ENCODE measurements around the gene FRMD8. TPM values are rescaled to one million over a fixed set of nuclear protein-coding genes. Genes with fewer than 3 reads are reported as not detected.

The FRMD8 gene
- total RNA-seq, 2 donors from 2014 or later = 29.2 to 37.5 TPM

GRCh38 chr11:65416341-65416824 is 29.9 kb downstream of the FRMD8 start:
- peak overlapping the region; percentile 100 for H3K27ac Mint-ChIP-seq
- H3K9me3 ChIP-seq (ENCODE audit: control insufficient read depth, low read length, poor library complexity, severe bottlenecking) = no peaks in the 10 kb centered on the region
- DNase-seq (peak; percentile 83 to 93 (median 85)), ATAC-seq (peak; percentile 64)
- H3K4me3 Mint-ChIP-seq = peak overlapping the region; percentile 100
- H3K4me1 Mint-ChIP-seq = peaks cover 48% of the 10 kb centered on the region
- no peaks in the 10 kb centered on the region for H3K27me3 Mint-ChIP-seq
- H3K36me3 Mint-ChIP-seq (ENCODE audit: low read depth) = no peaks in the 10 kb centered on the region

- no peaks in the 10 kb centered on the region for H3K9me3 ChIP-seq (ENCODE audit: control insufficient read depth, low read length, poor library complexity, severe bottlenecking)
- no peaks in the 10 kb centered on the region for H3K36me3 Mint-ChIP-seq (ENCODE audit: low read depth)
- ATAC-seq = no peak
- no peak for DNase-seq
- peak overlapping the region; percentile 100 for H3K27ac Mint-ChIP-seq
- peaks cover 51% of the 10 kb centered on the region for H3K4me1 Mint-ChIP-seq
- no peaks in the 10 kb centered on the region for H3K27me3 Mint-ChIP-seq
- peak overlapping the region; percentile 100 for H3K4me3 Mint-ChIP-seq
Measured at GRCh38 chr11:65416841-65417701, 30.6 kb downstream of the FRMD8 start.

GRCh38 chr11:65417702-65418430 is 31.4 kb downstream of the FRMD8 start:
- peaks cover 57% of the 10 kb centered on the region for H3K4me1 Mint-ChIP-seq
- DNase-seq = no peak
- peak overlapping the region; percentile 100 for H3K27ac Mint-ChIP-seq
- no peaks in the 10 kb centered on the region for H3K9me3 ChIP-seq (ENCODE audit: control insufficient read depth, low read length, poor library complexity, severe bottlenecking)
- ATAC-seq = no peak
- H3K27me3 Mint-ChIP-seq = no peaks in the 10 kb centered on the region
- peaks cover 4% of the 10 kb centered on the region for H3K36me3 Mint-ChIP-seq (ENCODE audit: low read depth)
- peak overlapping the region; percentile 100 for H3K4me3 Mint-ChIP-seq

GRCh38 chr11:65418431-65418680 is 31.9 kb downstream of the FRMD8 start:
- DNase-seq (no peak), ATAC-seq (no peak)
- no peaks in the 10 kb centered on the region for H3K27me3 Mint-ChIP-seq
- H3K9me3 ChIP-seq (ENCODE audit: control insufficient read depth, low read length, poor library complexity, severe bottlenecking) = no peaks in the 10 kb centered on the region
- peak overlapping the region; percentile 100 for H3K27ac Mint-ChIP-seq
- H3K4me3 Mint-ChIP-seq = peak overlapping the region; percentile 100
- H3K4me1 Mint-ChIP-seq = peaks cover 58% of the 10 kb centered on the region
- H3K36me3 Mint-ChIP-seq (ENCODE audit: low read depth) = peaks cover 6% of the 10 kb centered on the region

GRCh38 chr11:65418681-65419459 is 32.4 kb downstream of the FRMD8 start:
- Mint-ChIP-seq H3K4me1 (peaks cover 61% of the 10 kb centered on the region), H3K27me3 (no peaks in the 10 kb centered on the region)

GRCh38 chr11:65419460-65419771 is 33.0 kb downstream of the FRMD8 start:
- Mint-ChIP-seq H3K4me1 (peaks cover 64% of the 10 kb centered on the region), H3K4me3 (peak overlapping the region; percentile 100), H3K27me3 (no peaks in the 10 kb centered on the region), H3K36me3 (ENCODE audit: low read depth) (peaks cover 13% of the 10 kb centered on the region), H3K27ac (peak overlapping the region; percentile 100)
- ATAC-seq = no peak
- no peak for DNase-seq
- H3K9me3 ChIP-seq (ENCODE audit: control insufficient read depth, low read length, poor library complexity, severe bottlenecking) = no peaks in the 10 kb centered on the region

More at GRCh38 chr11:65418681-65419459, 32.4 kb downstream of the FRMD8 start:
- peak; percentile 35 to 46 (median 44) for DNase-seq
- H3K36me3 Mint-ChIP-seq (ENCODE audit: low read depth) = peaks cover 10% of the 10 kb centered on the region
- ATAC-seq = peak; percentile 26
- no peaks in the 10 kb centered on the region for H3K9me3 ChIP-seq (ENCODE audit: control insufficient read depth, low read length, poor library complexity, severe bottlenecking)
- H3K4me3 Mint-ChIP-seq = peak overlapping the region; percentile 100
- peak overlapping the region; percentile 100 for H3K27ac Mint-ChIP-seq

- peak overlapping the region; percentile 100 for H3K27ac Mint-ChIP-seq
- H3K36me3 Mint-ChIP-seq (ENCODE audit: low read depth) = peaks cover 16% of the 10 kb centered on the region
- DNase-seq (peak in 1 of 3 donors; percentile 56), ATAC-seq (peak; percentile 4)
- H3K4me3 Mint-ChIP-seq = peak overlapping the region; percentile 100
- peaks cover 66% of the 10 kb centered on the region for H3K4me1 Mint-ChIP-seq
- H3K9me3 ChIP-seq (ENCODE audit: control insufficient read depth, low read length, poor library complexity, severe bottlenecking) = peaks cover 2% of the 10 kb centered on the region
- H3K27me3 Mint-ChIP-seq = no peaks in the 10 kb centered on the region
Measured at GRCh38 chr11:65419772-65420481, 33.5 kb downstream of the FRMD8 start.

- peaks cover 21% of the 10 kb centered on the region for H3K36me3 Mint-ChIP-seq (ENCODE audit: low read depth)
- DNase-seq = no peak
Measured at GRCh38 chr11:65420506-65420905, 34.1 kb downstream of the FRMD8 start.

GRCh38 chr11:65420979-65421793 is 34.7 kb downstream of the FRMD8 start:
- H3K27me3 Mint-ChIP-seq = no peaks in the 10 kb centered on the region
- peak overlapping the region; percentile 100 for H3K27ac Mint-ChIP-seq
- H3K4me3 Mint-ChIP-seq = peak overlapping the region; percentile 100
- ATAC-seq (peak; percentile 57), DNase-seq (peak; percentile 66 to 81 (median 70))
- H3K9me3 ChIP-seq (ENCODE audit: control insufficient read depth, low read length, poor library complexity, severe bottlenecking) = peaks cover 2% of the 10 kb centered on the region
- peaks cover 24% of the 10 kb centered on the region for H3K36me3 Mint-ChIP-seq (ENCODE audit: low read depth)
- peaks cover 69% of the 10 kb centered on the region for H3K4me1 Mint-ChIP-seq

More at GRCh38 chr11:65420506-65420905, 34.1 kb downstream of the FRMD8 start:
- Mint-ChIP-seq H3K27ac (peak overlapping the region; percentile 100), H3K4me1 (peaks cover 70% of the 10 kb centered on the region), H3K4me3 (peak overlapping the region; percentile 100), H3K27me3 (no peaks in the 10 kb centered on the region)
- ATAC-seq = no peak
- peaks cover 2% of the 10 kb centered on the region for H3K9me3 ChIP-seq (ENCODE audit: control insufficient read depth, low read length, poor library complexity, severe bottlenecking)

GRCh38 chr11:65421794-65422632 is 35.6 kb downstream of the FRMD8 start:
- H3K27me3 Mint-ChIP-seq = no peaks in the 10 kb centered on the region
- peaks cover 2% of the 10 kb centered on the region for H3K9me3 ChIP-seq (ENCODE audit: control insufficient read depth, low read length, poor library complexity, severe bottlenecking)
- H3K36me3 Mint-ChIP-seq (ENCODE audit: low read depth) = peaks cover 25% of the 10 kb centered on the region
- peak overlapping the region; percentile 100 for H3K27ac Mint-ChIP-seq
- peak; percentile 4 for ATAC-seq
- H3K4me3 Mint-ChIP-seq = peak overlapping the region; percentile 100
- DNase-seq = peak; percentile 73 to 81 (median 76)
- peaks cover 69% of the 10 kb centered on the region for H3K4me1 Mint-ChIP-seq
